DMS114 treated with DMSO at 0.1 percent for 48 hours (cell line): ENCODE data around the gene IFNA7.
"Not testable (repeated sequence)": the region's sequence is repeated elsewhere in the genome, so short reads cannot be mapped to it uniquely, and the experiment has no call there.

Experiments
- DNase-seq: peaks from one replicate; lab custom pipeline; 2025; ENCODE audit not compliant: unreplicated experiment; lab: John Stamatoyannopoulos, UW

IFNA7 gene

GRCh38 chr9:21202105-21202504, at the start of gene IFNA7:
TSS of gene IFNA7 (minus strand) at chr9:21202205. CDS start at chr9:21202165, 40 bp downstream.
- DNase-seq, result not testable (repeated sequence)

GRCh38 chr9:21251638-21252037, 49.6 kb upstream of the IFNA7 start:
- no peak for DNase-seq

GRCh38 chr9:21251190-21251589, 49.2 kb upstream of the IFNA7 start:
- DNase-seq, result no peak

GRCh38 chr9:21244836-21245235, 42.8 kb upstream of the IFNA7 start:
- DNase-seq, result no peak

GRCh38 chr9:21239911-21240310, 37.9 kb upstream of the IFNA7 start, which contains the start of gene IFNA14:
TSS of gene IFNA14 (minus strand) at chr9:21240005. CDS start at chr9:21239935, 70 bp downstream.
- no peak for DNase-seq

- not testable (repeated sequence) for DNase-seq
Measured at GRCh38 chr9:21236360-21236714, 34.3 kb upstream of the IFNA7 start.

- DNase-seq, result peak; percentile 21
Measured at GRCh38 chr9:21235468-21236359, 33.7 kb upstream of the IFNA7 start.

GRCh38 chr9:21234153-21234687, 32.2 kb upstream of the IFNA7 start:
- DNase-seq, result no peak

GRCh38 chr9:21233258-21233657, 31.3 kb upstream of the IFNA7 start:
- no peak for DNase-seq

- no peak for DNase-seq
Measured at GRCh38 chr9:21228122-21228521, 26.1 kb upstream of the IFNA7 start, which contains the start of gene IFNA17. TSS of gene IFNA17 (minus strand) at chr9:21228222. CDS start at chr9:21228173, 49 bp downstream.

- not testable (repeated sequence) for DNase-seq
Measured at GRCh38 chr9:21217211-21217610, 15.2 kb upstream of the IFNA7 start, which contains the start of gene IFNA16. TSS of gene IFNA16 (minus strand) at chr9:21217311. CDS start at chr9:21217305, 6 bp downstream.

- DNase-seq, result not testable (repeated sequence)
Measured at GRCh38 chr9:21213411-21214326, 11.7 kb upstream of the IFNA7 start.

GRCh38 chr9:21212160-21212559, 10.2 kb upstream of the IFNA7 start:
- not testable (repeated sequence) for DNase-seq

- not testable (repeated sequence) for DNase-seq
Measured at GRCh38 chr9:21210782-21211181, 8.8 kb upstream of the IFNA7 start.

- no peak for DNase-seq
Measured at GRCh38 chr9:21210311-21210710, 8.3 kb upstream of the IFNA7 start.

GRCh38 chr9:21207043-21207442, 5.0 kb upstream of the IFNA7 start, which contains the start of gene IFNA10:
TSS of gene IFNA10 (minus strand) at chr9:21207143. CDS start at chr9:21207097, 46 bp downstream.
- DNase-seq, result not testable (repeated sequence)

GRCh38 chr9:21205204-21205603, 3.2 kb upstream of the IFNA7 start:
- no peak for DNase-seq

- DNase-seq, result not testable (repeated sequence)
Measured at GRCh38 chr9:21194867-21195776, 6.9 kb downstream of the IFNA7 start.

- DNase-seq, result not testable (repeated sequence)
Measured at GRCh38 chr9:21187487-21187886, 14.5 kb downstream of the IFNA7 start, which contains the start of gene IFNA4. TSS of gene IFNA4 (minus strand) at chr9:21187587. CDS start at chr9:21187531, 56 bp downstream.
